ENCODE data around the gene OR4K15. TPM values are rescaled to one million over a fixed set of nuclear protein-coding genes. Genes with fewer than 3 reads are reported as not detected.
"Not testable (repeated sequence)": the region's sequence is repeated elsewhere in the genome, so short reads cannot be mapped to it uniquely, and the experiment has no call there.

Gene OR4K15, protein sequence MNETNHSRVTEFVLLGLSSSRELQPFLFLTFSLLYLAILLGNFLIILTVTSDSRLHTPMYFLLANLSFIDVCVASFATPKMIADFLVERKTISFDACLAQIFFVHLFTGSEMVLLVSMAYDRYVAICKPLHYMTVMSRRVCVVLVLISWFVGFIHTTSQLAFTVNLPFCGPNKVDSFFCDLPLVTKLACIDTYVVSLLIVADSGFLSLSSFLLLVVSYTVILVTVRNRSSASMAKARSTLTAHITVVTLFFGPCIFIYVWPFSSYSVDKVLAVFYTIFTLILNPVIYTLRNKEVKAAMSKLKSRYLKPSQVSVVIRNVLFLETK
- total RNA-seq = not detected

DNA sequence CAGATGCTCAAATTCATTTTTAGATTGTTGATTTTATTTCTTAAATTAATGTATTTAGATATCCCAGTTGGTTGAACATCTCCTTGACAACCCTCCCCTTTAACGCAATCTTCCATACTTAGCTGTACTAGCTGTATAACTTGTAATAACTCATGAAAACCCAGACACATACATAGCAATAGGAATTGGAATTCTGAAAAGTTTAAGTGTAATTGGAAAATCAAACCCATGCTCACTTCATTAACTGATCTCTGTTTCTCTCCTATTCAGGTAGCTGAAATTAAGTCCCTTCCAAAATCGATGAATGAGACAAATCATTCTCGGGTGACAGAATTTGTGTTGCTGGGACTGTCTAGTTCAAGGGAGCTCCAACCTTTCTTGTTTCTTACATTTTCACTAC lies at the start of gene OR4K15:
Gene OR4K15 (plus strand): TSS at position 301 of the 400 bp plus-strand sequence. CDS start 0 bp downstream, at position 301.
- Histone ChIP-seq H3K27me3 (ENCODE audit: control insufficient read depth in 3 of 3, insufficient read depth in 3 of 3, low read length in 3 of 3) (no peaks in the 10 kb centered on the region), H3K9ac (ENCODE audit: low read depth in 1 of 3, low read length in 3 of 3) (no peak within 1 kb of the TSS), H3K4me3 (ENCODE audit: low read length in 3 of 3) (no peak within 1 kb of the TSS), H3K9me3 (ENCODE audit: control insufficient read depth in 3 of 3, low read length in 3 of 3) (no peaks in the 10 kb centered on the region), H3K36me3 (ENCODE audit: control insufficient read depth in 3 of 3, insufficient read depth in 3 of 3, low read length in 3 of 3) (no peaks in the 10 kb centered on the region), H3K4me1 (ENCODE audit: control insufficient read depth in 3 of 3, insufficient read depth in 3 of 3, low read length in 3 of 3) (no peaks in the 10 kb centered on the region), H3K27ac (ENCODE audit: low read depth, low read length) (no peak within 1 kb of the TSS)

DNA sequence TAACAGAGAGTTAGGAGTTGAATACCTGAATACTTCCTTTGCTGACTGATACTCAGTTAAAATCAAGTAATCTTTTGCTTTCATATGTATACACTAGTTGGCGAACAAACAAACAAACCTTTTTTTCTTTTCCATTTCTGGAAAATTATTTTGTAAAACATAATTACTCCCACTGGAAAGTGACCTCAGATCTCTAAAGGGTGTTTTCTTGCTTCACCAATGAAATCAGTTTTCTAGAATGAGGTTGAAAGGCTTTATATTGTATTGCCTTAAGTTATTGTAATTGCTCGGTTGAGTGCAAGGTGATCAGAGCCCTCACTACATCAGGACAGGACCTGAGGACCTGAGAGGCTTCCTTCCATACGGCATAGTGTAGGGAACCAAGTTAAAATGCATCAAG lies 44.8 kb upstream of the OR4K15 start, which contains the start of gene OR4K1:
Gene OR4K1 (plus strand): TSS at position 301 of the 400 bp plus-strand sequence. CDS start 4,750 bp downstream, outside the sequence.
- no peaks in the 10 kb centered on the region for H3K36me3 ChIP-seq (ENCODE audit: control insufficient read depth in 3 of 3, insufficient read depth in 3 of 3, low read length in 3 of 3)
- H3K27ac ChIP-seq (ENCODE audit: low read depth, low read length) = no peak within 1 kb of the TSS
- H3K9ac ChIP-seq (ENCODE audit: low read depth in 1 of 3, low read length in 3 of 3) = no peak within 1 kb of the TSS
- H3K4me3 ChIP-seq (ENCODE audit: low read length in 3 of 3) = no peak within 1 kb of the TSS
- H3K27me3 ChIP-seq (ENCODE audit: control insufficient read depth in 3 of 3, insufficient read depth in 3 of 3, low read length in 3 of 3) = no peaks in the 10 kb centered on the region
- H3K9me3 ChIP-seq (ENCODE audit: control insufficient read depth in 3 of 3, low read length in 3 of 3) = no peaks in the 10 kb centered on the region
- no peaks in the 10 kb centered on the region for H3K4me1 ChIP-seq (ENCODE audit: control insufficient read depth in 3 of 3, insufficient read depth in 3 of 3, low read length in 3 of 3)

DNA sequence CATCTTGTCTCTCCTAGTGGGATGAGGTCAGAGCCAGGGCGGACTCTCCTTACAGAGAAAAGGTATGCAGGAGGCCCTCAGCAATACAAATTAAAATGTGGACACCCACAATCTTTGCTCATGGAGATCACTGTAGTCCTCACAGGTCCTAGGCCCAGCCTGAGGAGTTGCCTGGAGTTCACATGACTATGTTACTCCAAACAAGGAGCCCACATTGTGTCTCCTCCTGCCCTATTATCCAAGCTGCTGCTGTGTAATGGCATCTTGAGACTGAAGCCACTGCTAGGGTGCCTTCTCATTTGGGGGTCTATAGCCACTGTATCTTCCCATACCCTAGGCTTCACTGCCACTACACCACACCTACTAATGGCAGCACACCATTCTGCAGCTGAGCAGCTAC lies 33.7 kb upstream of the OR4K15 start:
- no peaks in the 10 kb centered on the region for H3K4me1 ChIP-seq (ENCODE audit: control insufficient read depth in 3 of 3, insufficient read depth in 3 of 3, low read length in 3 of 3)
- no peak overlapping the region for H3K9ac ChIP-seq (ENCODE audit: low read depth in 1 of 3, low read length in 3 of 3)
- H3K9me3 ChIP-seq (ENCODE audit: control insufficient read depth in 3 of 3, low read length in 3 of 3) = no peaks in the 10 kb centered on the region
- no peaks in the 10 kb centered on the region for H3K27me3 ChIP-seq (ENCODE audit: control insufficient read depth in 3 of 3, insufficient read depth in 3 of 3, low read length in 3 of 3)
- no peak overlapping the region for H3K4me3 ChIP-seq (ENCODE audit: low read length in 3 of 3)
- no peaks in the 10 kb centered on the region for H3K36me3 ChIP-seq (ENCODE audit: control insufficient read depth in 3 of 3, insufficient read depth in 3 of 3, low read length in 3 of 3)
- no peak overlapping the region for H3K27ac ChIP-seq (ENCODE audit: low read depth, low read length)

DNA sequence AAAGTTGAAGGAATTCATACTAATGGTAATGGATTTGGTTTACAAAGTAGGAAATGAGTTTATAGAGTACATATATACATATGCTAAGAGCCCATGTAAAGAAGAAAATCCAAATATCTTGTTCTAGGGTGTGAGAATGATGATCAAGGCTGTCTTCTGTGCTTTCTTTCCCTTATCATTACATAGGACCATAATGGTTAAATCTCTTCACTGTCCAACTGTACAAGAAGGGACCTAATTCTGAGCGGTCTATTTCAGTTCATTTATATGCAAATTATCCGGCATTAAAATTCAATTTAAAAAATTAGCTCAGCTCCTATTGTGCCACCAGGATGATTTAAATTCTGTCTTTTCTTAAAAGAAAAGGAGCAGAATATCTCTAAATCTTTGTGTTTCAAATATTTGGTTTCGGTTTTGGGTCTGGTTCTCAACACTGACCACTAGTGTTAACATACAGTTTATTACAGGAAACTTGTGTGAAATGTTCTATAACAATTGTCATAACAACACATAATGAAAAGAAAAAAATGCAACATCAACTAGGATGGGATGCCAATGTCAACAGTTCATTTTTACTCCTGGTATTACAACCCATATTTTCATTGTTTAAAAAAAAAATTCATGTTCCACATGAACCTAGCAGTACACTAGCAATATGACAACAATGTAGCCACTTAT lies 27.8 kb upstream of the OR4K15 start:
- Histone ChIP-seq H3K4me3 (ENCODE audit: low read length in 3 of 3) (no peak overlapping the region), H3K4me1 (ENCODE audit: control insufficient read depth in 3 of 3, insufficient read depth in 3 of 3, low read length in 3 of 3) (no peaks in the 10 kb centered on the region), H3K27me3 (ENCODE audit: control insufficient read depth in 3 of 3, insufficient read depth in 3 of 3, low read length in 3 of 3) (no peaks in the 10 kb centered on the region), H3K9ac (ENCODE audit: low read depth in 1 of 3, low read length in 3 of 3) (no peak overlapping the region), H3K9me3 (ENCODE audit: control insufficient read depth in 3 of 3, low read length in 3 of 3) (no peaks in the 10 kb centered on the region), H3K36me3 (ENCODE audit: control insufficient read depth in 3 of 3, insufficient read depth in 3 of 3, low read length in 3 of 3) (no peaks in the 10 kb centered on the region), H3K27ac (ENCODE audit: low read depth, low read length) (no peak overlapping the region)

DNA sequence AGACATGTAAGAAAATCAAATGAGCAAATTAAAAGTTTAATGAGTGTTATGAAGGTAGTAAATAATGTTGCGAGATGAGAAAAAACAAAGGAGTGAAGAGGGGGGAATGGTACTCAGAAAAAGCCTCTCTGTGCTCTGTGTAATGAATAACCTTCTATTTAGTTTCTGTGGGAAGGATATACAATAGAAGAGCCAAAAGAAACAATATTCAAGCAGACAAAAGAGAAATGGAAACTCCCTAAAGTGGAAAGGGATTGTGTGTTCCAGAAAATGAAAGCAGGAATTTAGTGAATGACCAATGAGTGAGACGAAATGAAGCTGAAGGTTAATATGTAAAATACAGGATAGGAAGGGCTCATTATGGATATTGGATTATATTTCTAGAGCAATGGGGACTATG lies 26.2 kb upstream of the OR4K15 start:
- Histone ChIP-seq H3K9me3 (ENCODE audit: control insufficient read depth in 3 of 3, low read length in 3 of 3) (no peaks in the 10 kb centered on the region), H3K4me1 (ENCODE audit: control insufficient read depth in 3 of 3, insufficient read depth in 3 of 3, low read length in 3 of 3) (no peaks in the 10 kb centered on the region), H3K36me3 (ENCODE audit: control insufficient read depth in 3 of 3, insufficient read depth in 3 of 3, low read length in 3 of 3) (no peaks in the 10 kb centered on the region), H3K4me3 (ENCODE audit: low read length in 3 of 3) (no peak overlapping the region), H3K27ac (ENCODE audit: low read depth, low read length) (no peak overlapping the region), H3K27me3 (ENCODE audit: control insufficient read depth in 3 of 3, insufficient read depth in 3 of 3, low read length in 3 of 3) (no peaks in the 10 kb centered on the region), H3K9ac (ENCODE audit: low read depth in 1 of 3, low read length in 3 of 3) (no peak overlapping the region)

DNA sequence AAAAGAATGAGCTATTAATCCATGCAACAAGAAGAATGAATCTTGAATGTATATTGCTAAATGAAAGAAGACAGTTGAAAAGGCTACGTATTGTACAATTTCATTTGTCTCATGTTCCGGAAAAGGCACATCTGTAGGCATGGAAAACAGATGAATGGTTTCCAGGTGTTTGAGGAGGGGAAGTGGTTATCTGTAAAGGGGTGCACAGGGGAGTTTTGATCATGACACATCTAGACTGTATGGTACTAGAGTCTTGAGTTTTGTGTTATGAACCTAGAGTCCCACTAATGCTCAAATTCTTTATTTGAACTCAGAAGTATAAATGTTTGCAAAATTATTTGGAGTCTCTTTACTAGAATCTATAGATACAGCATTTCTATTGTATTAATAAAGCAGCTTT lies 5.7 kb upstream of the OR4K15 start:
- H3K9ac ChIP-seq (ENCODE audit: low read depth in 1 of 3, low read length in 3 of 3); H3K4me1 ChIP-seq (ENCODE audit: control insufficient read depth in 3 of 3, insufficient read depth in 3 of 3, low read length in 3 of 3); H3K9me3 ChIP-seq (ENCODE audit: control insufficient read depth in 3 of 3, low read length in 3 of 3); H3K27me3 ChIP-seq (ENCODE audit: control insufficient read depth in 3 of 3, insufficient read depth in 3 of 3, low read length in 3 of 3); H3K36me3 ChIP-seq (ENCODE audit: control insufficient read depth in 3 of 3, insufficient read depth in 3 of 3, low read length in 3 of 3); H3K4me3 ChIP-seq (ENCODE audit: low read length in 3 of 3); H3K27ac ChIP-seq (ENCODE audit: low read depth, low read length): not testable (repeated sequence)

DNA sequence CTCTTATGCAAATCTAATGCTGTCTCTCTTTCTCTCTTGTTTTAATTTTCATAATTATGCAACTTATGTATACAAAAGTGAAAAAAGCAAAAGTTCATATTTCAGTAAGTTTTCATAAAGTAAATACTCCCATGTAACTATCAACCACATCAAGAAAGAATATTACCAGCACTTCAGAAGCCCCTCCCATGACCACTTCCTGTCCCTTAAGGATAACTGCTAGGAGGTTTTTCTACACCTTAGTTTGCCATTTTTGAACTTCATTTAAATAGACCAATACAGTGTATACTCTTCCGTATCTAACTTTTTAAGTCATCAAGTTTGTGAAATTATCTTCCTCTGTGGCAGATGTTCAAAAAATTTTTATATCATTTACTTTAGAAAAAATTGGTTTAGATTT lies 547 bp upstream of the OR4K15 start:
- no peaks in the 10 kb centered on the region for H3K4me1 ChIP-seq (ENCODE audit: control insufficient read depth in 3 of 3, insufficient read depth in 3 of 3, low read length in 3 of 3)
- no peak overlapping the region for H3K27ac ChIP-seq (ENCODE audit: low read depth, low read length)
- H3K9me3 ChIP-seq (ENCODE audit: control insufficient read depth in 3 of 3, low read length in 3 of 3) = no peaks in the 10 kb centered on the region
- no peaks in the 10 kb centered on the region for H3K36me3 ChIP-seq (ENCODE audit: control insufficient read depth in 3 of 3, insufficient read depth in 3 of 3, low read length in 3 of 3)
- no peak overlapping the region for H3K9ac ChIP-seq (ENCODE audit: low read depth in 1 of 3, low read length in 3 of 3)
- no peak overlapping the region for H3K4me3 ChIP-seq (ENCODE audit: low read length in 3 of 3)
- no peaks in the 10 kb centered on the region for H3K27me3 ChIP-seq (ENCODE audit: control insufficient read depth in 3 of 3, insufficient read depth in 3 of 3, low read length in 3 of 3)

DNA sequence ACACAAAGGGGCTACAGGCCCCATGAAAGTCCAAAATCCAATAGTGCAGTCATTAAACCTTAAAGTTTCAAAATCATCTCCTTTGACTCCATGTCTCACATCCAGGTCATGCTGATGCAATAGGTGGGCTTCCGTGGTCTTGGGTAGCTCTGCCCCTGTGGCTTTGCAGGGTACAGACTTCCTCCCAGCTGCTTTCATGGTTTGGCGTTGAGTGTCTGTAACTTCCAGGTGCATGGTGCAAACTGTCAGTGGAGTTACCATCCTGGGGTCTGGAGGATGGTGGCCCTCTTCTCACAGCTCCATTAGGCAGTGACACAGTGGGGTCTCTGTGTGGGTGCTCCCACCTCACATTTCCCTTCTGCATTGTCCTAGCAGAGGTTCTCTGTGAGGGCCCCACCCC lies 18.0 kb downstream of the OR4K15 start:
- Histone ChIP-seq H3K27ac (ENCODE audit: low read depth, low read length) (no peak overlapping the region), H3K9me3 (ENCODE audit: control insufficient read depth in 3 of 3, low read length in 3 of 3) (no peaks in the 10 kb centered on the region), H3K4me3 (ENCODE audit: low read length in 3 of 3) (no peak overlapping the region), H3K9ac (ENCODE audit: low read depth in 1 of 3, low read length in 3 of 3) (no peak overlapping the region), H3K36me3 (ENCODE audit: control insufficient read depth in 3 of 3, insufficient read depth in 3 of 3, low read length in 3 of 3) (no peaks in the 10 kb centered on the region), H3K4me1 (ENCODE audit: control insufficient read depth in 3 of 3, insufficient read depth in 3 of 3, low read length in 3 of 3) (no peaks in the 10 kb centered on the region), H3K27me3 (ENCODE audit: control insufficient read depth in 3 of 3, insufficient read depth in 3 of 3, low read length in 3 of 3) (no peaks in the 10 kb centered on the region)

DNA sequence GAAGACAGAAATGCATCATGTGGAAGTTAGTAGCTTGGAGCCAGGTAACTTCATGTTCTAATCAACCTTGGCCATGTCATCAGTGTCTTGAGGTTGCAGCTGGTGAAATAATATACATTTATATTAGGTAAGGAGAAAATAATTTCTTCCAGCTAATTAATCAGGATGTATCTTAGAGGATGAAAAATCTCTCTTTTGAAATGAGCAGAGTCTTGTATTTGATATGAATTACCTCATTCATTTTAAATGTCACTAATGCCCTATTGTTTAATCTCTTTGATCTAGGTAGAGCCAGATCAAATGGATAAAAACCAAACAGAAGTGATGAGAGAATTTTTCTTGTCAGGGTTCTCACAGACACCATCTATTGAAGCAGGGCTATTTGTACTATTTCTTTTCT lies 26.5 kb downstream of the OR4K15 start, which contains the start of gene OR4Q2:
Gene OR4Q2 (plus strand): TSS at position 301 of the 400 bp plus-strand sequence.
- no peak within 1 kb of the TSS for H3K9ac ChIP-seq (ENCODE audit: low read depth in 1 of 3, low read length in 3 of 3)
- no peaks in the 10 kb centered on the region for H3K36me3 ChIP-seq (ENCODE audit: control insufficient read depth in 3 of 3, insufficient read depth in 3 of 3, low read length in 3 of 3)
- peaks cover 0 to 4% (median 0%) of the 10 kb centered on the region in 3 donors for H3K9me3 ChIP-seq (ENCODE audit: control insufficient read depth in 3 of 3, low read length in 3 of 3)
- H3K27me3 ChIP-seq (ENCODE audit: control insufficient read depth in 3 of 3, insufficient read depth in 3 of 3, low read length in 3 of 3) = no peaks in the 10 kb centered on the region
- no peak within 1 kb of the TSS for H3K27ac ChIP-seq (ENCODE audit: low read depth, low read length)
- no peaks in the 10 kb centered on the region for H3K4me1 ChIP-seq (ENCODE audit: control insufficient read depth in 3 of 3, insufficient read depth in 3 of 3, low read length in 3 of 3)
- no peak within 1 kb of the TSS for H3K4me3 ChIP-seq (ENCODE audit: low read length in 3 of 3)

DNA sequence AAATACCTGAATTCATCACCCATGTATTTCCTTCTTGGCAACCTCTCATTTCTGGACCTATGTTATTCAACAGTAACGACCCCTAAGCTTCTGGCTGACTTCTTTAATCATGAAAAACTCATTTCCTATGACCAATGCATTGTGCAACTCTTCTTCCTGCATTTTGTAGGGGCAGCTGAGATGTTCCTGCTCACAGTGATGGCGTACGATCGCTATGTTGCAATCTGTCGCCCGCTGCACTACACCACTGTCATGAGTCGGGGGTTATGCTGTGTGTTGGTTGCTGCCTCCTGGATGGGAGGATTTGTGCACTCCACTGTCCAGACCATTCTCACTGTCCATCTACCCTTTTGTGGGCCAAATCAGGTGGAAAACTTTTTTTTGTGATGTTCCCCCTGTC lies 26.9 kb downstream of the OR4K15 start:
- Histone ChIP-seq H3K36me3 (ENCODE audit: control insufficient read depth in 3 of 3, insufficient read depth in 3 of 3, low read length in 3 of 3) (no peaks in the 10 kb centered on the region), H3K27ac (ENCODE audit: low read depth, low read length) (no peak overlapping the region), H3K9ac (ENCODE audit: low read depth in 1 of 3, low read length in 3 of 3) (no peak overlapping the region), H3K4me3 (ENCODE audit: low read length in 3 of 3) (no peak overlapping the region), H3K9me3 (ENCODE audit: control insufficient read depth in 3 of 3, low read length in 3 of 3) (peaks cover 0 to 4% (median 3%) of the 10 kb centered on the region in 3 donors), H3K4me1 (ENCODE audit: control insufficient read depth in 3 of 3, insufficient read depth in 3 of 3, low read length in 3 of 3) (no peaks in the 10 kb centered on the region), H3K27me3 (ENCODE audit: control insufficient read depth in 3 of 3, insufficient read depth in 3 of 3, low read length in 3 of 3) (no peaks in the 10 kb centered on the region)
